Measurements from ENCODE around the gene ATP6V1E1.

GRCh38 chr22:17634696-17635095 is 6.1 kb upstream of the ATP6V1E1 start:
- TF ChIP-seq EZH2 (IDR thresholded peaks at IDR 0.05; ENCODE audit: borderline replicate concordance, insufficient read depth, low read depth, low read length, poor library complexity, severe bottlenecking) (no peak), CTCF (IDR thresholded peaks at IDR 0.05) (no peak)
